HCT116 (cell line): ENCODE measurements around the gene SPINK14. TPM values are rescaled to one million over a fixed set of nuclear protein-coding genes. Genes with fewer than 3 reads are reported as not detected.

ENCODE experiments used
- ATAC-seq: fragments of 200-7000 bp; cut with Tn5 transposase; 2 replicates; pipeline ENCODE4 v1.9.1; 2020; ENCODE audit warnings: mild to moderate bottlenecking, moderate library complexity
- Bru-seq: library from RNA; stranded (reverse); fragments of 400-500 nt; gene quantifications from one replicate; lab custom pipeline; 2021; lab: Mats Ljungman, UMichigan
- BruChase-seq, 2 experiments: library from RNA; stranded (reverse); fragments of 400-500 nt; gene quantifications; one replicate each; lab custom pipeline; 2021; lab: Mats Ljungman, UMichigan
- BruUV-seq: library from RNA; stranded (reverse); fragments of 400-500 nt; replicated peaks from 2 replicates; lab custom pipeline; 2021; lab: Mats Ljungman, UMichigan
- CTCF ChIA-PET: fragments of 300-600 bp; sonication (Branson Sonifier 250); formaldehyde crosslinking; loops from one replicate; lab custom pipeline; 2021; ENCODE audit warnings: antibody characterized with exemption; lab: Charles Lee
- POLR2A ChIA-PET: fragments of 300-600, 350-600 bp; sonication (Branson Sonifier 250); formaldehyde crosslinking; loops from one replicate; lab custom pipeline; 2021; ENCODE audit warnings: antibody characterized with exemption; lab: Charles Lee
- RAD21 ChIA-PET, 2 experiments: fragments of 300-600 bp; sonication (Branson Sonifier 250); formaldehyde crosslinking; loops; one replicate each; lab custom pipeline; 2023; ENCODE audit warnings: low total read pairs in 2 of 2; ENCODE audit not compliant: uncharacterized antibody in 2 of 2, unreplicated experiment in 2 of 2, low non-redundant PET in 1 of 2; lab: Charles Lee
- DNase-seq: peaks from one replicate; pipeline ENCODE4 v3.0.0-alpha.2; 2010; ENCODE audit warnings: low read depth, low spot score
- H2AFZ ChIP-seq: fragments of 200-600 bp; shearing (Covaris generic), sonication (generic); 2 replicates; pipeline ENCODE4 v1.6.1; 2017; ENCODE audit warnings: low read depth, mixed run types, mixed read lengths, antibody characterized with exemption, low read length; ENCODE audit not compliant: poor library complexity, severe bottlenecking
- H3K27ac ChIP-seq: 2 replicates; pipeline ENCODE4 v1.5.1; 2012; ENCODE audit warnings: low read depth, low read length
- H3K27me3 ChIP-seq: fragments of 200-600 bp; sonication (generic); 2 replicates; pipeline ENCODE4 v1.6.1; 2016; ENCODE audit warnings: mixed run types, low read length, mixed read lengths; ENCODE audit not compliant: insufficient read depth
- H3K36me3 ChIP-seq, 2 experiments: fragments of 200-500 bp in 1 of 2; fragments of 200-600 bp in 1 of 2; sonication (Bioruptor generic) in 1 of 2; sonication (generic) in 1 of 2; 2 replicates each; pipeline versions ENCODE4 v1.5.1 to v1.6.1; 2014 to 2016; ENCODE audit warnings: low read length in 2 of 2, inconsistent platforms in 1 of 2, mixed read lengths in 1 of 2, mixed run types in 1 of 2; ENCODE audit not compliant: insufficient read depth in 2 of 2, control insufficient read depth in 1 of 2
- H3K4me1 ChIP-seq, 2 experiments: fragments of 200-600 bp in 1 of 2; sonication (generic) in 1 of 2; 2 replicates each; pipeline versions ENCODE4 v1.5.1 to v1.6.1; 2012 to 2017; ENCODE audit warnings: low read length in 2 of 2, inconsistent platforms in 1 of 2, mild to moderate bottlenecking in 1 of 2, mixed read lengths in 1 of 2, mixed run types in 1 of 2, moderate library complexity in 1 of 2; ENCODE audit not compliant: insufficient read depth in 2 of 2, control insufficient read depth in 1 of 2
- H3K4me2 ChIP-seq: fragments of 200-600 bp; sonication (generic); 2 replicates; pipeline ENCODE4 v1.6.1; 2017; ENCODE audit warnings: mixed run types, low read length, mixed read lengths
- H3K4me3 ChIP-seq, 2 experiments: fragments of 200-600 bp in 1 of 2; sonication (generic) in 1 of 2; replicated peaks in 1 of 2; 2 replicates each; pipeline ENCODE4 v1.5.1; 2011 to 2016; ENCODE audit warnings: low read length in 2 of 2, control low read depth in 1 of 2, low read depth in 1 of 2, mild to moderate bottlenecking in 1 of 2, mixed read lengths in 1 of 2, mixed run types in 1 of 2
- H3K79me2 ChIP-seq: fragments of 200-600 bp; sonication (generic); 2 replicates; pipeline ENCODE4 v1.6.1; 2017; ENCODE audit warnings: mild to moderate bottlenecking, mixed run types, low read length, moderate library complexity, mixed read lengths; ENCODE audit not compliant: insufficient read depth
- H3K9ac ChIP-seq: fragments of 200-600 bp; sonication (generic); 2 replicates; pipeline ENCODE4 v1.6.1; 2016; ENCODE audit warnings: low read length, mixed read lengths
- H3K9me2 ChIP-seq: fragments of 200-600 bp; sonication (generic), shearing (Covaris generic); 2 replicates; pipeline ENCODE4 v1.6.1; 2017; ENCODE audit warnings: mixed run types, mild to moderate bottlenecking, moderate library complexity; ENCODE audit not compliant: insufficient read depth
- H3K9me3 ChIP-seq, 2 experiments: fragments of 200-500 bp in 1 of 2; fragments of 200-600 bp in 1 of 2; sonication (Bioruptor generic) in 1 of 2; sonication (generic) in 1 of 2; 2 replicates each; pipeline ENCODE4 v1.6.1; 2014 to 2017; ENCODE audit warnings: low read length in 2 of 2, mixed read lengths in 2 of 2, inconsistent platforms in 1 of 2, low read depth in 1 of 2, mild to moderate bottlenecking in 1 of 2, mixed run types in 1 of 2, moderate library complexity in 1 of 2; ENCODE audit not compliant: control insufficient read depth in 1 of 2, insufficient read depth in 1 of 2
- H4K20me1 ChIP-seq: fragments of 200-600 bp; sonication (generic), shearing (Covaris generic); 2 replicates; pipeline ENCODE4 v1.6.1; 2017; ENCODE audit warnings: mixed run types, mild to moderate bottlenecking, moderate library complexity; ENCODE audit not compliant: insufficient read depth
- ATF3 ChIP-seq: IDR thresholded peaks from 2 replicates; pipeline ENCODE4 v1.6.1; 2012
- CBX3 ChIP-seq: IDR thresholded peaks from 2 replicates; pipeline ENCODE4 v1.6.1; 2012; ENCODE audit warnings: low read depth
- CEBPB ChIP-seq: IDR thresholded peaks from 2 replicates; pipeline ENCODE4 v1.6.1; 2012; ENCODE audit warnings: low read depth
- CTCF ChIP-seq, 3 experiments: fragments of 200-600 bp in 1 of 3; sonication (generic) in 1 of 3; IDR thresholded peaks in 2 of 3; conservative IDR thresholded peaks in 1 of 3; 2 replicates each; pipeline ENCODE4 v1.5.1; 2012 to 2017; ENCODE audit warnings: low read depth in 2 of 3, low read length in 2 of 3, antibody characterized with exemption in 1 of 3, borderline replicate concordance in 1 of 3, control low read depth in 1 of 3, mild to moderate bottlenecking in 1 of 3, mixed read lengths in 1 of 3, mixed run types in 1 of 3, moderate library complexity in 1 of 3; ENCODE audit not compliant: insufficient read depth in 1 of 3
- EGR1 ChIP-seq: IDR thresholded peaks from 2 replicates; pipeline ENCODE4 v1.6.1; 2012; ENCODE audit warnings: low read depth
- EZH2 ChIP-seq: fragments of 200-600 bp; sonication (generic); IDR thresholded peaks from 2 replicates; pipeline ENCODE4 v1.6.1; 2017; ENCODE audit warnings: antibody characterized with exemption, mixed run types
- EZH2phosphoT487 ChIP-seq: fragments of 200-600 bp; IDR thresholded peaks from 2 replicates; pipeline ENCODE4 v1.6.1; 2018; ENCODE audit warnings: antibody characterized with exemption, borderline replicate concordance
- JUND ChIP-seq: IDR thresholded peaks from 2 replicates; pipeline ENCODE4 v1.6.1; 2012
- MAX ChIP-seq: IDR thresholded peaks from 2 replicates; pipeline ENCODE4 v1.6.1; 2012
- POLR2A ChIP-seq: IDR thresholded peaks from 2 replicates; pipeline ENCODE4 v1.7.0; 2011; ENCODE audit warnings: borderline replicate concordance; ENCODE audit not compliant: insufficient read depth, insufficient read length; ENCODE audit errors: extremely low read depth
- POLR2AphosphoS5 ChIP-seq: IDR thresholded peaks from 2 replicates; pipeline ENCODE4 v1.6.1; 2011; ENCODE audit warnings: mild to moderate bottlenecking, low read depth, low read length, moderate library complexity
- RAD21 ChIP-seq: IDR thresholded peaks from 2 replicates; pipeline ENCODE4 v1.6.1; 2012; ENCODE audit warnings: low read depth, mild to moderate bottlenecking
- REST ChIP-seq: IDR thresholded peaks from 2 replicates; pipeline ENCODE4 v1.6.1; 2012; ENCODE audit warnings: low read depth
- SIN3A ChIP-seq: IDR thresholded peaks from 2 replicates; pipeline ENCODE4 v1.6.1; 2012; ENCODE audit warnings: low read depth
- TCF7L2 ChIP-seq: IDR thresholded peaks from 2 replicates; pipeline ENCODE4 v1.7.0; 2011; ENCODE audit warnings: borderline replicate concordance, inconsistent platforms; ENCODE audit not compliant: insufficient read depth, insufficient read length; ENCODE audit errors: extremely low read depth
- YY1 ChIP-seq: IDR thresholded peaks from 2 replicates; pipeline ENCODE4 v1.6.1; 2011; ENCODE audit warnings: low read length, low read depth, moderate library complexity, mild to moderate bottlenecking; ENCODE audit not compliant: insufficient replicate concordance; ENCODE audit errors: extremely low read depth
- ZBTB33 ChIP-seq: IDR thresholded peaks from 2 replicates; pipeline ENCODE4 v1.6.1; 2011; ENCODE audit warnings: mild to moderate bottlenecking, low read length, moderate library complexity; ENCODE audit not compliant: insufficient replicate concordance; ENCODE audit errors: extremely low read depth
- ZFX ChIP-seq: fragments of 450-650 bp; IDR thresholded peaks from 2 replicates; pipeline ENCODE4 v1.6.1; 2017
- ZNF274 ChIP-seq: fragments of 200-500 bp; sonication (Bioruptor generic); IDR thresholded peaks from 2 replicates; pipeline ENCODE4 v1.6.1; 2014; ENCODE audit warnings: mild to moderate bottlenecking, low read depth, low read length, inconsistent platforms
- intact Hi-C: fragments of 100-400 bp; cut with micrococcal nuclease; formaldehyde crosslinking; loops from 2 replicates; pipeline ENCODE4 v1.10.0; 2022
- long read RNA-seq: library from polyadenylated mRNA; unstranded; transcript quantifications from one replicate; pipeline ENCODE4 v2.0.0, GENCODE V29; 2021; ENCODE audit not compliant: unreplicated experiment
- polyA plus RNA-seq: library from polyadenylated mRNA; unstranded; fragments of >200 nt; gene quantifications from 2 replicates; pipeline ENCODE4 v1.2.1, GENCODE V29; 2012; ENCODE audit warnings: missing spikeins
- total RNA-seq: library from RNA; stranded (reverse); gene quantifications from one replicate; pipeline ENCODE4 v1.2.1, GENCODE V29; 2021; ENCODE audit not compliant: unreplicated experiment

The SPINK14 gene
- total RNA-seq, result not detected
- polyA plus RNA-seq, result not detected in 2 replicates
- not detected for Bru-seq, nascent RNA
- BruChase-seq, experiment 1, labeled RNA remaining after a 6-hour chase, result not detected
- BruChase-seq, experiment 2, labeled RNA remaining after a 2-hour chase, result not detected
- long read RNA-seq, result 0 reads

- peaks cover 9% of the 10 kb centered on the region; the same call in 1 of the 2 replicates for H3K27me3 ChIP-seq
- H4K20me1 ChIP-seq, result no peaks in the 10 kb centered on the region
- H3K4me3 ChIP-seq, result no peak within 1 kb of the TSS
- intact Hi-C loops, result no loop called here
- H3K9me2 ChIP-seq, result no peaks in the 10 kb centered on the region
- no peak within 1 kb of the TSS for H3K4me2 ChIP-seq
- no peak within 1 kb of the TSS for H3K9ac ChIP-seq
- POLR2A ChIA-PET, result no interaction called here
- H3K36me3 ChIP-seq, result no peaks in the 10 kb centered on the region
- ATAC-seq, result no peak
- no peaks in the 10 kb centered on the region for H3K9me3 ChIP-seq
- no peak within 1 kb of the TSS for H3K27ac ChIP-seq
- TF ChIP-seq MAX, result no peak
- no peak for TF ChIP-seq REST
- no peak for TF ChIP-seq CBX3
- TF ChIP-seq POLR2AphosphoS5, result no peak
- TF ChIP-seq YY1, result no peak
- TF ChIP-seq EZH2phosphoT487, result no peak
- TF ChIP-seq ZNF274, result no peak
- no peak for TF ChIP-seq EZH2
- TF ChIP-seq CEBPB, result no peak
- TF ChIP-seq ATF3, result no peak
- TF ChIP-seq EGR1, result no peak
- no peak for TF ChIP-seq CTCF (IDR thresholded peaks at IDR 0.05 in 2 of 3, conservative IDR thresholded peaks at IDR 0.05 in 1 of 3; ENCODE audit: borderline replicate concordance in 1 of 3, insufficient read depth in 1 of 3, low read depth in 2 of 3, low read length in 2 of 3)
- TF ChIP-seq JUND, result no peak
- no peak for TF ChIP-seq TCF7L2
- no peak for TF ChIP-seq ZBTB33
- TF ChIP-seq RAD21, result no peak
- TF ChIP-seq SIN3A, result no peak
- no peak for TF ChIP-seq POLR2A
- no peak for TF ChIP-seq ZFX
- H3K4me1 ChIP-seq, result no peaks in the 10 kb centered on the region
- BruUV-seq, result no TSS peak
- no peaks in the 10 kb centered on the region for H3K79me2 ChIP-seq
- RAD21 ChIA-PET, result no interaction called here
- CTCF ChIA-PET, result no interaction called here
- no peak within 1 kb of the TSS for H2AFZ ChIP-seq
- no peak for DNase-seq
Observed at GRCh38 chr5:148168246-148168645, at the start of gene SPINK14. TSS of gene SPINK14 (plus strand) at chr5:148168546. CDS start at chr5:148169733, 1,187 bp downstream.
